NCI-H1694 (cell line): Measurements from ENCODE around the gene TALDO1.

Experiments
- DNase-seq: peaks from one replicate; lab custom pipeline; 2025; lab: John Stamatoyannopoulos, UW

The TALDO1 gene

DNA sequence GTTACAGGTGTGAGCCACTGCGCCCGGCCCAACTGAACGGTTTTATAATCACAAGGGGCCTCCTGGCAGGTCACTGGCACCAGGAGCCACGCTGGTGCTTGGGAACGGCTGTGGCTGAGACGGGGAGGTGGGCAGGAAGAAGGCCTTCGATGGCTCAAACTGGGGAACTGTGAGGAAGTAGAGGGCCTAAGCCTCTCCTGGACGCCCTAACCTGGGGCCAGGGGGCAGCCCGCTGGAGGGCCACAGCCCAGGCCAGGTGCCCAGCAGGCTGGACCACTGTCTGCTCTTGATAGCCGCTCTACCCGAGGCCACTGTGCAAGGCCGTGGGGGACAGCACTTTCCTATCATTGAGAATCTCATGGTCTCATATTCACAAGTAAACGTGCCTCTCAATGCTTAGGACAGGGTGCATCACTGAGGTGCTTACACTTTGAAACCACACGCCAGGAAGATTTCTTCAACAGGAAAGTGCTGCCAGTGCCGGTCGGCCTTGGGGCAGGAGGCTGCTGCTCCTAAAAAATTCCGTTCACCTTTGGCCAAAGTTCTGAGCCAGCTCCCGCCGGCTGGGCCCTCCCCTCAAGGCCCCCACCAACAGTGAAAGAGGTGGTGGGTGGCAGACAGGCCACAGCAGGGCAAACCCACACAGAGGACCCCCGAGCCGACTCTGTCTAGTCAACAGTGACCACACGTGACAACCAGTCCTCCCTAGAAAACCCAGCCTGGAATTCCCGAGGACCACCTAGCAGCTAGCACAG is 22.8 kb downstream of the TALDO1 start:
- DNase-seq: no peak

DNA sequence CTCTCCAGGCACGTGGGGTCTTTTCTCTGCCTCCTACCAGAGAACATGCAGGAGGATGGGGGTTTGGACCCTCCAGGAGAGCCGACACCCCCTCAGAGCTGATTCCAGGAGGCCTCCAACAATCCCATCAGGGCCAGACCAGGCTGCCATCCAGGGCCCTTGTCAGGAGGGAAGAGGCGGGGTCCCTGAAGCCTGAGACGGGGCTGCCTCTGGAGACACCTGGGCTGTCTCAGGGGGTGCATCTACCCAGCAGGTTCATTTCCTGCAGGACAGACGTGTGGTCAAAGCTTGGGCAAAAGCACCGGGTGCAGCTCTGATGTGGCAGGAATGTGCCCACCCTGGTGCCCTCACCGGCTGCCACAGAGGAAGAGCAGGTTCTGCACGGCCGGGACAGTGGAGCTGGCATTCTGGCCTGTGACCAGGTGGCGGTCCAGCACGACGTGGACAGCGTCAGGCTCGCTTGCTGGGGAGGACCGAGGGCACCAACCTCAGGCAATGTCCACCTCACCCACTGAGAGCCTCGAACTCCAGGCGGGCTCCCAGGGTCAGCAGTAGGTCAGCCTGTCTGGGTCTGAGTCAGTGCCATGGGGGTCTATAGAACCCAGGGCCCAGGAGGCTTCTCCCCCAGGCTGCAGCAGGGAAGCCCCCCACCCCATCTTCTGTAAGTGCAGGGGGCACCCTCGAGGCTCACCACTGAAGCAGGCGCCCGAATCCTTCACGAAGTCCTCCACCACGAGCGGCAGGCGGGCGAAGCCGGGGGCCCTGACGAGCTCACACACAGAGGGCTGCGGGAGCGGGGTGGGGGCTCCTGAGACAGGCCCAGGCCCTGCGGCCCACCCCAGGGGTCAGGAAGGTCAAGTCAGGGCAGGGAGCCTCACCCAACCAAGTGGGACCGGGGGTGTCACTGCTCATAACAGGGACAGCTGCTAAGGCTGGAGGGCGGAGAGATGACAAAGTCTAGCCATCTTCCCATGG is 23.7 kb downstream of the TALDO1 start:
- DNase-seq: no peak

DNA sequence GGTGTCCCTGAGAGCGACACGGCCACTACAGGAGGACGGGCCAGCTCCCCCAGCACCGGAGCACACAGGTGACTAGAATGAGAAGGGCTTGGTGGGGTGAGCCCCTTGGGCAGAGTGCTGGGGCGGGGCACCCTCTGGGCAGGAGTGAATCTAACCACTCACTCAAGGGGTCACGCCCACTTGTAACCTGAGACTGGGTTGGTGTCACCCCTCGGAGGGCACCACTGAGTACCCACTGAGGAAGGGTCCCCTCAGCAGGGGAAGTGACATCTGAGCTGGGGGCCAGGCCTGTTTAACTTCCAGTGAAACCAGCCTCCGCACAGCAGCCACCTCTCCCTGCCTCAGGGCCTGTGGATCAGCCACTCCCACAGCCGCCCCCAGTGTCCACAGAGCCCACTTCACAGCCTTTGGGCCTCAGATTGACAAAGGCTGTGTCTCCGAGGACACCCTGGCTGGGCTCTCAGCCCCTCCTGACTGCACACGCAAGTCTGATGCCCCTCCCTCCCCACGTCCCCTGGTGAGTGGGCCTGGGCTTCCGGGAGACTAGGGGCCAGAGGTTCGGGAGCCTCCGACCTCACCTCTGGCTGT is 24.4 kb downstream of the TALDO1 start:
- DNase-seq: no peak

DNA sequence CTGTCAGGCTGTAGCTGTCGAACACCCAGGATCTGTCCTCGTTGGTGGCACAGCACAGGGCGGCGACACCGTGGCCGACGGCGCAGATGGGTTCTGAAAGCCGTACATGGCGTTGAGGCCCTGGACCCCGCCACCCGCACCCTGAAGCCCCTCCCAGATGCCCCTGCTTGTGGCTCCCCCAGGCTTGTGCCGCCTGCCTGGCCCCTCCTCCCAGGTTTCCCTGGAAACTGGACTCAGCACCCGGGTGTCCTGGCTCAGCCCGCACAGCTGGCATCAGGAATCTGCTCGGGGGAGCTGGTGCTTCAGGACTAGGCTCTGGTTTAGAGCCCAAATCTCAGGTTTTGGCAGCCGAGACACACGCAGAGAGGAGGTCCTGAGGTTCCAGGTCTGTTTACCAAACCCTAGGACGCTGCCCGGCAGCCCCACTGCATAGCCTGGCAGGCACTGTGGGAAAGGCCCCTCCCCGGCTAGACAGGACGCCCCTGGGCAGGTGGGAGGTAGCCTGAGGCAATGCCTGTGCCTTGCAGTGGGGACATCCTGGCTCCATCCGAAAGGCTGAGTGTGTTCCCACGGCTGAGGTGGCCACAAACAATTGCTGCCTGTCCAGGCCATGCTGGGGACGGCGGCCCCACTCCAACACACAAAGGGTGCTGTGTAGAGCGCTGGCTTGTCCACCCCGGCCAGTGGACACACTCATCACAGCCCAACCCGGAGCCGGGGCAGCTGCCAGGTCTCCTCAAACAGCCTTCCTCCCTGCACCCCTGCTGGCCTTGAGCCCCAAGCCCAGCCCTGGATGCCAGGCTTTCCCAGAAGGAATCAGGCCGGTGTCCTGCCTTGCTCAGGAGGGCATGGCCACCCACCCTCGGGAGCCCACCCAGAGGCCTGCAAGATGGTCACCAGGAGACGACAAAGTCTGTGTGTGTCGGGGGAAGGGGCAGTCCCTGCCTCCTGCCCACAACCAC is 25.4 kb downstream of the TALDO1 start:
- no peak for DNase-seq

DNA sequence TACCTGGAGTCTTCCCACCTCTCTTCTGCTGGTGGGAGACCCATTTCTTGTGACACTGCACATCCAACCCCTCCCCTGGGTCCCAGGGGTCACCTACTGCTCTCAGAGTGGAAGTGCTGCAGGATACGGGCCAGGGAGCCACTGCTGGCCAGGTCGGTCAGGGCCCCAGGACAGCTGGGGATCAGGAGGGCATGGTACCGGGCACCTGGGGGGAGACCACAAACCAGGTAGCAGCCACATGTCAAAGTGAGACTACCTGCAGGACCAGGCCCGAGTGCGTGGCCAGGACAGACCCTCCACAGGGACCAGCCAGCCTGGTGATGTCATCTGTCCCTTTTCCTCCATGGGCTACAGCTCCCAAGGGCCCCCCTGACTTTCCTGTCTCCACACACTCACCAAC is 26.2 kb downstream of the TALDO1 start:
- DNase-seq: no peak

DNA sequence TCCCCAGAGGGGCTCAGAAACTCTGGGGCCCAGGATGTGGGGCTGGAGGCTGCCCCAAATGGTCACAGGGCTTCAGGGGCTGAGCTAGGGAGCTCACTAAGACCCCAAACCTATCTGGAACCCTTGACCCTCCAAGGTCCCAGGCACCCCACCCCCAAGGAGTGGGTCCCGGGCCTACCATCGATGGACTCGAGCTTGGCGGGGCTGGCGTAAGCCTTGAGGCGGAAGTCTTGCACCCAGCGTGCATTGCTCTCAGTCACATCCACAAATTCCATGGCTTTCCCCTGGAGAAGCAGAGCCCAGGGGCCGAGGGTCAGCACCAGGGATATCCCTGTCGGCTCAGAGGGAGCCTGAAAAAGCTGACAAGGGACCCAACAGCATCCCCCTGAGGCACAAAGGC is 26.6 kb downstream of the TALDO1 start:
- no peak for DNase-seq

DNA sequence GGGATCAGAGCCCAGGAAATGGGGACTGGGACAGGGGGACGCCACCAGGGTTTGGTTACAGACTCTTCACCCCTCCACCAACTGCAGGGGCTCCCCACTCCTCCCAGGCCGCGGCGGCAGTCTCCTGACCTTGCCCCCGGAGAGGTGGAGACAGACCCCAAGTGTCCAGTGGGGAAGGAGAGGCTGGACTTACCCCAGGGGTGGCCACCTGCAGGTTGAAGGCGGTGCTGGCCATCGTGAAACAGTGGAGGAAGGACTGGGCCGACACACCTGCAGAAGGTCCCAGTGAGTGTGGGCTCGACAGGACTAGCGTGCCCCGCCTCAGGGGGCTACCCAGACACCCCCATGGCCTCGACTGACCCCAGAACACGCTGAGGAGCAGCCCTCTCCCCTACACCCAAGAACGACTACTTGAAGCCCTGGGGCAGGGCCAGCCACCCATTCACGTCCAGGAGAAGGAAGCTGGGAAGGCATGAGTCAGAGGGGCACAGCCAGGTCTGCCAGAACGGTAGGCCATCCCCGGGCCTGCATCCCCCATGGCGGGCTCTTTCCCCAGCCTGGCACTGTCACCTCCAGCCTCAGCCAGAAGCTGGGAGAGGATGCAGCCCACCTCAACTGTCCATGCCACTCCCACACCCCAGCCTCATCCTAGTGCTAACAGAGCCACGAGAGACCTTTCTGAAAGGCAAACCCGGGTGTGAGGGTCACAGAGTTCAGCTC is 27.8 kb downstream of the TALDO1 start:
- DNase-seq: no peak

DNA sequence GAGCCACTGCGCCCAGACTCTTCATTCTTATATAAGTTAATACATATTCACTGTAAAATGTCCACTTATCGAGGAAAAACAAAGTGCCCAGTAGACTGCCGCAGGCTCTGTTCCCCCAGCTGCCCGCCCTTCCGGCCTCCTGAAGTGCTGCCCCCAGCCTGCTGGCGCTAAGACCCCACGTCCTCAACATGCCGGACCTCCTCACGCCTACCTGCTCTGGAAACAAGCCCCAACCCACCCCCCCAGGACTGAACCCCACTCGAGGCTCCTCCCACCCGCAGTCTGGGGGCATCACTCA is 28.9 kb downstream of the TALDO1 start:
- DNase-seq: no peak

DNA sequence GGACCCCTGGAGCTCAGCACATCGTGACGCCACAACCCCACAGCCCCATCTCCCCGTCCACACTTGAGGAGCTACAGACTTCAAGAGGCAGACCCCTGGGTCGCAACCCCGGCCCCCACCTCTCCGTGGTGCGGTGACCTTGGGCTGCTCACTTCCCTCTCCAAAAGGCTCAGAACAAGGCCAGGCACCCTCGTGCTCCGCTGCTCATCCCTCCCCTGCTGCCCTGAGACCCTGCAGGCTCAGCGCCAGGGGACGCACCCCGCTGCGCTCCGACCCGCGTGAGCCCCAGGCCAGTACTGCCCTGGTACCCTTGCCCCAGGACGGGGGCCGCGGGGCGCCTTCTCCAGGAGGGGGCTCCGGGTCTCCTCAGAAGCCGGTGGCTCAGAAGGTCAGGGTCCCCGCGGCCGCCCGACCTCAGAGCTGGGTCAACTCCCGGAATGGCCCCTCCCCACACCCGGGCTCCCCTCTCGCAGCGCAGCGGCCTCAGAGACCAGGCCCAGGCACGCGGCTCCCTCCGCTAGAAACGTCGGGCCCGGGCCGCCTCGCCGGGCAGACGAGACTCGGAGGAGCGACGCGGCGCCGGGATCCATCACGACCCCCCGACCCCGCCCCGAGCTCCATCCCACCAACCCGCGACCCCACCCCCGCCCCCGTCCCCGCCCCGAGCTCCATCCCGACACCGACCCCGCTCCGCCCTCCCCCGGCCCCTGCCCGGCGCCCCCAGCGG is 29.5 kb downstream of the TALDO1 start:
- no peak for DNase-seq

DNA sequence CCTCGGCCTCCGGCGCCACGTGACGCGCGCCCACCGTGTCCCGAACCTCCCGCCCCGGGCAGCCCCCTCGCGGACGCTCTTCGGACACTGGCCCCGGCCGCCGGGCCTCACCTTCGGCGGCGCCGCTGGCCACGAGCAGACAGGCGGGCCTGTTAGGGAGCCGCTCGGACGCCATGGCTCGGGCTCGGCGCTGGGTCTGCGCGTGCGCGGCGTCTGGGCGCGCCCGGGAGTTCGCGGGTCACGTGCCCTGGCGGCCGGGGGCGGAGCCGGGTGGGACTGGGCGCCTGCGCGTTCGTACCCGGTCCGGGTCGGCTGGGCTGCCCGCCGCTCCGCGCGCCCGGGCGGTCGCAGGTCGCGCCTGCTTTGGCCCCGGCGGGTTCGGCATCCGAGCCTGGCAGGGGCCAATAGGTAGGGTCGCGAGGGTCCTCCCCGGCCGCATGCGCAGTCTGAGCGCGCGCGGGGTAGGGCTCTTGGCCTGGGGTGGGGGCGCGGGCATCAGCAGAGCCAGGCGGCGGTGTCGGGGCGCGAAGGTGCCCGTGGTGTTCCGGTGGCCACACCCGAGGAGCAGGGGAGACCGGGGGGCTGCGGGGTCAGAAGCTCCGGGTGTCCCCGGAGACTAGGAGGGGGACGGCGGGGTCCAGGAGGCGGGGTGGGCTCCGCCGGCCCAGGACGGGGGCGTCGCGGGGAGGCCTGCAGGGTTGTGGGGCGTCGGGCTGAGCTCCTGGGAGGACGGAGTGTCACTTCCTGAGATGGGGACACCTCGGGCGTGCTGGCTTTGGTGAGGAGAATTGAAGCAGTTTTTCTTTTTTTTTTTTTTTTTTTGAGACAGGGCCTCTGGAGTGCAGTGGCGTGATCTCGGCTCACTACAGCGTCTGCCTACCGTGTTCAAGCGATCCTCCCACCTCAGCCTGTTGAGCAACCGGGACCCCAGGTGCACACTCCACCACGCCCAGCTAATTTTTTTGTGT is 30.3 kb downstream of the TALDO1 start, which contains the start of gene GATD1:
TSS of gene GATD1 (minus strand) at position 200 of the 968 bp plus-strand sequence. CDS start at position 175, 25 bp downstream.
- peak; percentile 62 for DNase-seq

DNA sequence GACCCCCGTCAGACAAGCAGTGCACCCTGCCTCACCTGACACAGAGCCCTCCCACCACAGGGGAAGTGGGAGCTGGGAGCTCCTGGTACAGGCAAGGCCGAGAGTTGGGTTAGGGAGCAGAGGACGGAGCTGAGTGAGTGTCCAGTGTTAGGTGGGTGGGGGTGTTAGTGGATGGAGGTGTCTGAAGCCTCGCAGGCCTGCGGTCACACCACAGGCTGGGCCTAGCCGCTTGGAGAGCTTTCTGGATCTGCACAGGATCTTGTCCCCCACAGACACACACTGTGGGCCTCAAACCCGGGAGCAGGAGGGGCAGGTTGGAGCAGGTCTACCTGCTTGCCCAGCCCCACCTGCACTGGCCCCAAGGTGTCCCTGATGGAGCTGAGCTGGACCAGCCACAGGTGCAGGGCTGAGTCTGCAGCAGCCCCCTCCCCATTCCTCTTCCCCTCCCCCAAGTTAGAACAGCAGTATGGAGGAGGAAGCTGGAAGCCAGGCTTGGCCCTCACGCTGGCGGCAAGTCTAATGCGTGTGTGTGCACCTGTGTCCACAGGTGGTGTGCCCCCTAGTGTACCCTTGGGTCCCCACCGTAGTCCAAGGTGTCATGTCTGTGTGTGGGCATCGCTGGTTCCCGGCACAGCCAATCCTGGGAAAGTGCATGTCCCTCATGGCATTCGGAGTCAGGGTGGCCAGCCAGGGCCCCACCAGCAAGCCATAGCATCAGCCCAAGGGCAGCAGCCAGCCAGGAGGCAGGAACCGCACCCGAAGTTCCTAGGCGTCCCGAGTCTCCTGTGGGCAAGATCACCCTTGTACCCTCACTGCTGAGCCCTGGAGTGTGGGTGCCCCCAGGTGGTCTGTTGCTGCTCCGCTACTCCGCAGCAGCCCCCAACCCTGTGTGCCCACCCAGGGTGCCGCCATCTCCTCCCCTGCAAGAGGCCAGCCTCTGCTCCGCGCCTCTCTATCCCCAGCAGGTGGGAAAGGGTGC is 32.0 kb downstream of the TALDO1 start:
- no peak for DNase-seq

DNA sequence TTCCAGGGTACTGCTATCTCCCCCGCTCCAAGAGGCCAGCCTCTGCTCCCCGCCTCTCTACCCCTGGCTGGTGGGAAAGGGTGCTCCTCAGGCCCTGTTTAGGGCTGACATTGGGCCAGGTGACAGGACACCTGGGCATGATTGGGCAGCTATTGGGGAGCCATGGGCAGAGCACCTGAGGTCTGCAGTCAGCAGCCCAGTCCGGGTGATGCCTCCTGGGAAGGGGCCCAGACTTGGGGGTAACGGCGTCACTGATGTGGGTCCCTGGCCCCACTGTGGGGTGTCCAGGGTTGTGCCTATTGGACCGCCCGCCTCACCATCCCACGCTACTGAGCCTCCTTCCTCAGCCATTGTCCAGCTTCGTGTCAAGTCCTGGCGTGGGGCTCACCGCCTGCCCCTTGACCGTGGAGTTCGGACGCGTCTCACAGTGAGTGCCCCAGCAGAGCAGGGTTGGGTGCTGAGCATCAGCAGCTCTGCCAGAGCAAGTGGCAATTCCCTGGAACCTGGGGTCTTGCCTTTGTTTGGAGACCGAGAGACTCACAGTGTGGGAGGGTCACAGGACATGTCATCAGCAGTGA is 32.8 kb downstream of the TALDO1 start:
- no peak for DNase-seq

DNA sequence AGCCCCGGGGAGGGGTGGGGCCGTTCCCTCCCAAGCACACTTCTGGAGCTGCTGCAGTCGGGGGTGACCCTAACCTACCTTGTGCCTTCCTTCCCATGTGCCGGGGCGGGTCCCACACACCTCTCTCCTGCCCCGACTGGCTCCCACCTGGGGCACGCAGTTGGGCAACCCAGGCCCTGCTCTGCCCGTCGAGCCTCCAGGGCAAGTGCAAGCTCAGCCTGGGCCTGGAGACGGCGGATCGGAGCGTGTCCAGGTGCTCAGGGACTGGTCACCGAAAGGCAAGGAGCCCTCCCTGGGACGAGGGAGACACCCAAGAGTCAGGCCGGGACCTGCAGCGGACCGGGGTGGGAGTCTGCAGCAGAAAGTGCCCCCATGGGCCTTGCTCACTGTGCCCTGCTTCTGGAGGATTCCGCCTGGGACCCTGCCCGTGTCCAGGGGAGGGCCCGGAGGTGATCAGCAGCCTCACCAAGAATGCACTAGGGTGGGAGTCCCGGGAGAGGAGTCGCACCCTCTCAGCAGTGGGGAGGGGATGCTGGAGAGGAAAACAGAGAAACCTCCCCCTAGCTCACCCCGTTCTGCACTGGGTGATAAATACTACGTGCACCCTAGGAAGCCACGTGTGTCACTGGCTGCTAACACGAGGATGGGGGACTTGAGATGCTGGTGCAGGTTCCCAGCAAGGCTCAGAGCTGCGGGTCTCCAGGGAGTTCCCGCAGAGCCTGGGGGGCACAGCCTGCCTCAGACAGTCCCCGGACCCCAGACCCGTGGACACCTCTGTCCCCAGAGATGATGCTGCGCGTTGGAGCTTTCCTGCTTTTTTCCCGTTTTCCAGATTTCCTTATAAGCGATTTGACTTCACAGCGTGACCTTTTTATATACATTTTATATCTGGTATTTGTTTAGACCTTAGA is 35.3 kb downstream of the TALDO1 start:
- DNase-seq: no peak

DNA sequence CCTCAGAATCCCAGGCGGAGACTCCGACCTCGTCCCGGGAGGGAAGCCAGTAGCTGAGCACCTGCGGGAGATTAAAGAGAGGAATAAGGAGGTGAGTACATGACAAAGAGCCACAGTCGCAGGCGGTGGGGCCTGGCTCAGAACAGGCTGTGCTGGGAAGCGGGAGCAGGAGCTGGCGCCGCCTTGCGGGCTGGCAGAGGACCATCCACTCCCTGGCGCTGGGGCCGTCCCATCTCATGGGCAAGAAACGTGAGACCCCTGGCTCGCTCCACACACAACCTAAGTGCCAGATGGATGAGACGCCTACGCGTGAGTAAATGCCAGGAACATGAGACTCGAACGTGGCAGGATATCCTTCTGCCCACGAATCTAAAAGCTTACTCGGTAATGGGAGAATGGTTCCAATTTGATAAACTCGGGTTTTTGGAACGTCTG is 36.3 kb downstream of the TALDO1 start:
- DNase-seq: peak; percentile 90

DNA sequence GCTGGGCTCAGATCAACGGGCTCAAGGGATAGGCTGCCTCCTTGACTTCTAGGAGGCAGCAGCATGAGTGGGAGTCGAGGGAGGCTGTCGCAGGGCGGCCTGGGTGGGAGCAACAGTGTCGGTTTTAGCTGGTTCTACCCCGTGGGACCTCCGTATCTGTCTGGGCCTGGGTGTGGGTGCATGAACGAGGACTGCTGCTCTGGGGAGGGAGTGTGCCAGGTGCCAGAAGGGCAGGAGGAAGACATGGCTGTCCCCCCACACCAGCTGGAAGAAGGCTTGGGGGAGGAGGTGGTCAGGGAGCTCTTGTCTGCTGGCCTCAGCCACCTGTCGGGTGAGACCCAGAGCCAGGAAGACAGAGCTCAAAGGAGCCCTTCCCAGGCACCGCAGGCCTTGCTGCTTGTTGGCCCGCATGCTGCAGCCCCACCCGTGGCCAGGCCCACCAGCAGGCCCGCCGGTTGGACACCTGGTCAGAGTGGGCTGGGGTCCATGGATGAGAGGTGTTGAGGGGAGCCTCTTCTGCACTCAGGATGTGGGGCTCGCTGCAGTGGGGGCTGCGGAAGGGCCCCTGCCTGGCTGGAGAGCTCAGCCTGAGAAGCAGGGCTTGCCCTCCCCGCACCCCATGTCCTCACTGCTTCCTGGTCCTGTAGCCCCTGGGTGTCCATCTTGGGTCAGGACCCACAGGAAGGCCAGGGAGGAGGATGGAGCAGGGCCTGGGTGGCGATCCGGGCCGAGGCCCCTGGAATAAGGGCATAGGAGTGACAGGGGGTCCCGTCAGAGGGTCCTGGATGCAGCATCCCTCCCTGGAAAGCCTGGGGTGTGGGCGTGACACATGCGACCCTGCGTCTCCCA is 39.2 kb downstream of the TALDO1 start:
- DNase-seq: no peak
